Karpas-422 (cell line): ENCODE measurements around the gene CHAT. TPM values are rescaled to one million over a fixed set of nuclear protein-coding genes. Genes with fewer than 3 reads are reported as not detected.

Experiments
- DNase-seq: peaks from one replicate; pipeline ENCODE4 v3.0.0-alpha.2; 2015
- H2AFZ ChIP-seq: fragments of 200-600 bp; sonication (generic); 2 replicates; pipeline ENCODE4 v1.6.1; 2014; ENCODE audit warnings: antibody characterized with exemption, low read length, mixed read lengths
- H3K27ac ChIP-seq: fragments of 200-600 bp; sonication (generic); 2 replicates; pipeline ENCODE4 v1.5.1; 2014; ENCODE audit warnings: mild to moderate bottlenecking, low read length, moderate library complexity
- H3K27me3 ChIP-seq: fragments of 200-600 bp; sonication (generic); 2 replicates; pipeline ENCODE4 v1.6.1; 2014; ENCODE audit warnings: low read length, mixed read lengths
- H3K36me3 ChIP-seq: fragments of 200-600 bp; sonication (generic); 2 replicates; pipeline ENCODE4 v1.6.1; 2014; ENCODE audit warnings: low read length, mixed read lengths; ENCODE audit not compliant: insufficient read depth
- H3K4me1 ChIP-seq: fragments of 200-600 bp; sonication (generic); 2 replicates; pipeline ENCODE4 v1.6.1; 2014; ENCODE audit warnings: mild to moderate bottlenecking, low read length, mixed read lengths
- H3K4me2 ChIP-seq: fragments of 200-600 bp; sonication (generic); 2 replicates; pipeline ENCODE4 v1.6.1; 2014; ENCODE audit warnings: low read length, low read depth, mild to moderate bottlenecking; ENCODE audit not compliant: poor library complexity, severe bottlenecking
- H3K4me3 ChIP-seq: fragments of 200-600 bp; sonication (generic); 2 replicates; pipeline ENCODE4 v1.5.1; 2014; ENCODE audit warnings: mild to moderate bottlenecking, antibody characterized with exemption, low read length, mixed read lengths
- H3K79me2 ChIP-seq: fragments of 200-600 bp; sonication (generic); 2 replicates; pipeline ENCODE4 v1.6.1; 2014; ENCODE audit warnings: mild to moderate bottlenecking, low read length, mixed read lengths
- H3K9ac ChIP-seq: fragments of 200-600 bp; sonication (generic); 2 replicates; pipeline ENCODE4 v1.6.0; 2014; ENCODE audit warnings: low read length
- H3K9me2 ChIP-seq: fragments of 200-600 bp; sonication (generic), shearing (Covaris generic); replicated peaks from 2 replicates; pipeline ENCODE4 v1.6.0; 2014; ENCODE audit warnings: mild to moderate bottlenecking, low read length, moderate library complexity; ENCODE audit not compliant: insufficient read depth
- H3K9me3 ChIP-seq: fragments of 300-700, 200-600 bp; sonication (generic); 2 replicates; pipeline ENCODE4 v1.6.1; 2014; ENCODE audit warnings: low read length, mixed read lengths
- H4K20me1 ChIP-seq: fragments of 200-600 bp; sonication (generic); 2 replicates; pipeline ENCODE4 v1.6.1; 2014; ENCODE audit warnings: mild to moderate bottlenecking, antibody characterized with exemption, low read length, low read depth; ENCODE audit not compliant: insufficient read depth
- total RNA-seq: library from RNA; depleted of rRNA; stranded (reverse); fragments of >200 nt; shearing (Covaris generic); gene quantifications from 2 replicates; pipeline ENCODE4 v1.2.3, GENCODE V29; 2014; ENCODE audit warnings: low replicate concordance; rRNA removed

CHAT gene
- not detected in 2 replicates for total RNA-seq

DNA sequence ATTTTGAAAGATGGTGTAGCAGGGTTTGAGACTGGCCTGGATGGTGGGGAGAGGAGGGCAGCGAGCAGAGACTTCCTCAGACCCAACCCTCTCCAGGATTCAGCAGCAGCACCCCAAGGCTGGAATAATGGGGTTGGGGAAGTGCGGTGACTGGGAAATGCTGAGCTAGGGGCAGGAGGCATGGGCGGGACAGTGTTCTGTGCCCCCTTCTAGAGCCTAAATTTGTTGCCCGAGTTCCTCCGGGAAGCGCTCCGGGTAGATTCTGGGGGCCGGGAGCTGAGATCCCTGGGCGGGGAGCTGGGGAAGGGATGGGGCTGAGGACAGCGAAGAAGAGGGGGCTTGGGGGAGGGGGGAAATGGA, at the start of gene CHAT:
CHAT (plus strand) TSS at position 156 of the 360 bp plus-strand sequence; CDS start at position 309, 153 bp downstream.
- Histone ChIP-seq H3K27ac (no peak within 1 kb of the TSS), H3K9me2 (no peaks in the 10 kb centered on the region), H3K4me2 (no peak within 1 kb of the TSS), H4K20me1 (no peaks in the 10 kb centered on the region), H3K4me3 (no peak within 1 kb of the TSS), H3K4me1 (no peaks in the 10 kb centered on the region), H3K79me2 (no peaks in the 10 kb centered on the region), H3K9ac (no peak within 1 kb of the TSS), H3K9me3 (no peaks in the 10 kb centered on the region), H3K36me3 (no peaks in the 10 kb centered on the region), H2AFZ (no peak within 1 kb of the TSS), H3K27me3 (no peaks in the 10 kb centered on the region)
- no peak for DNase-seq

DNA sequence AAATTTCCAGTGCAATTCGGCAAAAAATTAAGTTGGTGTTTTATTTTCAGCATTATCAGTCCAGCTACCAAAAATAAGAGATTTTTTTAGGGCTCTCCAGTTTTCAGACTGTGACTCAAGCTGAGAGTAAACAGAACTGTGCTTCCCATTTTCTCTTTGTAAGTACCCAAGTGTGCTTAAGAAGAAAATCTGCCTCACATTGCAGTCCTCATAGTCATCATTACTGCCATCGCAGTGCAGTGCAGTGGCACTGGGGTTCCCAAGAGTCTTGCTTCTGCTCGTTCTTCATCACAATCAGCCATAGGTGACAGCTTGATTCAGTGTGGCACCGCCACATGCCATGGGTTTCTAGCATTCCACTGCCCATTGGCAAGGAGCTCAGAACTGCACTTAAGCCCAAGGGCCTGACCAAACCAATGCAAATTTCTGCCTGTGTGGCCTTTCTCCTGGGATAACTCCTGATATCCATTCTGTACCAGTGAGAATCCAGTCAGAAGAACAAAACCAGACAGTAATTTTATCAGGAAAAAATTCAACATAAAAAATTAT, 49.3 kb upstream of the CHAT start:
- Histone ChIP-seq H4K20me1 (no peaks in the 10 kb centered on the region), H3K4me1 (peaks cover 3% of the 10 kb centered on the region), H3K36me3 (no peaks in the 10 kb centered on the region), H3K4me2 (no peak overlapping the region), H3K4me3 (no peak overlapping the region), H3K9ac (no peak overlapping the region), H3K79me2 (no peaks in the 10 kb centered on the region), H3K27me3 (no peaks in the 10 kb centered on the region), H3K27ac (no peak overlapping the region), H2AFZ (no peak overlapping the region), H3K9me3 (no peaks in the 10 kb centered on the region), H3K9me2 (no peaks in the 10 kb centered on the region)
- no peak for DNase-seq

DNA sequence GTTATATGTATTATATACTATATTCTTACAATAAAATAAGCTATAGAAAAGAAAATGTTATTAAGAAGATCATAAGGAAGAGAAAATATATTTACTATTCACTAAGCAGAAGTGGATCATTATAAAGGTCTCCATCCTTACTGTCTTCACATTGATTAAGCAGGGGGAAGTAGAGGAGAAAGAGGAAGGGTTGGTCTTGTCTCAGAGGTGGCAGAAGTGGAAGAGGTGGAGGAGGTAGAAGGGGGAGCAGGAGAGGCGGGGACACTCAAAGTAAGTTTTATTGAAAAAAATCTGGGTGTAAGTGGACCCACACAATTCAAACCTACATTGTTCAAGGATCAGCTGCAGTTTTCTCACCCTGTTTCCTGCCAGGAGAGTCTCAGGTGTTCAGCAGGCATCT, 46.0 kb upstream of the CHAT start:
- Histone ChIP-seq H3K9ac (no peak overlapping the region), H4K20me1 (no peaks in the 10 kb centered on the region), H3K4me1 (peaks cover under 1% of the 10 kb centered on the region; the same call in 1 of the 2 replicates), H3K36me3 (no peaks in the 10 kb centered on the region), H3K27ac (no peak overlapping the region), H3K4me2 (no peak overlapping the region), H3K79me2 (no peaks in the 10 kb centered on the region), H3K9me2 (no peaks in the 10 kb centered on the region), H3K9me3 (no peaks in the 10 kb centered on the region), H3K27me3 (0 out of 2 replicates have a peak, but pooled peaks cover 3% of the 10 kb centered on the region), H3K4me3 (no peak overlapping the region), H2AFZ (no peak overlapping the region)
- DNase-seq: no peak

DNA sequence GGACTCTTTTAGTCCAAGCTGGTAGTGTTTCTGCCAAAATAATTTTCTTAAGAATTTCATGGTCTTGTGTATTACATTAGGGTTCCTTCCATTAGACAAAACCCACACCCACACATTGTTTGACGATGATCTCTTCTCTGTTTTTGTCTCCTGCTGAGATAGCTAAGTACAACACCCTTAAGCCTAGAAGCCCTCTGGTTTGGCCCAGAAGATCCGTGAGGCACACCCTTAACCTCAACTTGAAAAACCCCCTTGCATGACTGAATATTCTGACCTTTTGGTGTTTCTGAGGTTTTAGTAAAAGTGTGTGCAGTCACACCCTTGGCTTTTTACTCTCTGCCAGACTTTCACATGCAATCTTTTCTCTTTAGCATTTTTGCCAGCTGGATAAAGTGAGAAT, 45.6 kb upstream of the CHAT start:
- no peak overlapping the region for H3K4me2 ChIP-seq
- DNase-seq: no peak
- no peak overlapping the region for H3K27ac ChIP-seq

DNA sequence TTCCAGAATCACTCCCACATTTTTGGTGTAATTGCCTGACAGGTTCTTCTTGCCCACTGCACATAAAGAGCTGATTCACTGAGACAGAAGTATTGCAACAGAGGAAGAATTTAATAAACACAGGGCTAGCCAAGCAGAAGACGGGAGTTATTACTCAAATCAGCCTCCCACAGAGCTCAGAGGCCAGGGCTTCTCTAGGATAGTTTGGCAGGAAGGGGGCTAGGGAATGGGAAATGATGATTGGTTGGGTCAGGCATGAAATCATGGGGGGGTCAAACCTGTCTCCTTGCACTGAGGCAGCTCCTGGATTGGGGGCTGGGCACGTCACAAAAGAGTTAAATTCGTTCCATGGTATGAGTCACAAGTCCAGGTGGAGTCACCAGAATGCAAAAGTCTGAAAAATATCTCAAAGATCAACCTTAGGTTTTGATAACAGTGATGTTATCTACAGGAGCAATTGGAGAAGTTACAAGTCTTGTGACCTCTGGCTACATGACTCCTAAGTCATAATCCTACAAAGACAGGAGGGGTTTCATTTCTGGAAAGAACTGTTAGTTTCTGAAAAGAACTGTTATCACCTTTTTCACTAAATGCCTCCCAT, 44.7 kb upstream of the CHAT start:
- no peak for DNase-seq
- H3K4me1 ChIP-seq: peaks cover 7% of the 10 kb centered on the region; the same call in 1 of the 2 replicates
- 0 out of 2 replicates have a peak, but pooled peaks cover 3% of the 10 kb centered on the region for H3K27me3 ChIP-seq
- H3K4me3 ChIP-seq: no peak overlapping the region
- H4K20me1 ChIP-seq: no peaks in the 10 kb centered on the region
- H3K79me2 ChIP-seq: no peaks in the 10 kb centered on the region
- no peak overlapping the region for H3K9ac ChIP-seq
- no peaks in the 10 kb centered on the region for H3K9me3 ChIP-seq
- H3K36me3 ChIP-seq: no peaks in the 10 kb centered on the region
- no peaks in the 10 kb centered on the region for H3K9me2 ChIP-seq
- H3K4me2 ChIP-seq: no peak overlapping the region
- H3K27ac ChIP-seq: no peak overlapping the region
- no peak overlapping the region for H2AFZ ChIP-seq

More for the DNA sequence above, 45.6 kb upstream of the CHAT start:
- Histone ChIP-seq H3K9ac (no peak overlapping the region), H3K79me2 (no peaks in the 10 kb centered on the region), H3K36me3 (no peaks in the 10 kb centered on the region), H4K20me1 (no peaks in the 10 kb centered on the region), H2AFZ (no peak overlapping the region), H3K9me3 (no peaks in the 10 kb centered on the region), H3K4me3 (no peak overlapping the region), H3K27me3 (0 out of 2 replicates have a peak, but pooled peaks cover 3% of the 10 kb centered on the region), H3K9me2 (no peaks in the 10 kb centered on the region), H3K4me1 (peaks cover 4% of the 10 kb centered on the region; the same call in 1 of the 2 replicates)

DNA sequence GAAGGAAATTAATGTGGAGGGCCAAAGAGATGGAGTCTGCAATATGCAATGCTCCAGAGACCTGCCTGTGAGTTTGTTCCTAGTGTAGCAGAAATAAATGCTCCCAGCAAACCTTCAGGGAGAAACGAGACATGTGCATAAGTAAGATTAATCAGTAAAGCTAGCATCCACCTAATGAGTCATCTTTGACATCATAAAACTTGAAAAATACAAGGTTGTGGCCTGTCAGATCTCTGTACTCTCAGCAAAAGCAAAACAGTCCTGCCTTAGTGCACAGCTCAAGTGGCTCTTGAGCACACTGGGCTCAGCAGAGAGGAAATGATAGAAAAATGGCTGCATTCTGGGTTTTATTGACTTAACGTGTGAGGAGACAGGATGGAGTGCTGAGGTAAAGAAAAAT, 42.4 kb upstream of the CHAT start:
- no peaks in the 10 kb centered on the region for H3K9me3 ChIP-seq
- H4K20me1 ChIP-seq: no peaks in the 10 kb centered on the region
- no peak overlapping the region for H3K9ac ChIP-seq
- no peaks in the 10 kb centered on the region for H3K79me2 ChIP-seq
- H2AFZ ChIP-seq: no peak overlapping the region
- H3K4me1 ChIP-seq: peaks cover 7% of the 10 kb centered on the region; the same call in 1 of the 2 replicates
- H3K4me3 ChIP-seq: no peak overlapping the region
- H3K9me2 ChIP-seq: no peaks in the 10 kb centered on the region
- 0 out of 2 replicates have a peak, but pooled peaks cover 3% of the 10 kb centered on the region for H3K27me3 ChIP-seq
- H3K4me2 ChIP-seq: no peak overlapping the region
- H3K27ac ChIP-seq: no peak overlapping the region
- no peaks in the 10 kb centered on the region for H3K36me3 ChIP-seq
- DNase-seq: no peak

DNA sequence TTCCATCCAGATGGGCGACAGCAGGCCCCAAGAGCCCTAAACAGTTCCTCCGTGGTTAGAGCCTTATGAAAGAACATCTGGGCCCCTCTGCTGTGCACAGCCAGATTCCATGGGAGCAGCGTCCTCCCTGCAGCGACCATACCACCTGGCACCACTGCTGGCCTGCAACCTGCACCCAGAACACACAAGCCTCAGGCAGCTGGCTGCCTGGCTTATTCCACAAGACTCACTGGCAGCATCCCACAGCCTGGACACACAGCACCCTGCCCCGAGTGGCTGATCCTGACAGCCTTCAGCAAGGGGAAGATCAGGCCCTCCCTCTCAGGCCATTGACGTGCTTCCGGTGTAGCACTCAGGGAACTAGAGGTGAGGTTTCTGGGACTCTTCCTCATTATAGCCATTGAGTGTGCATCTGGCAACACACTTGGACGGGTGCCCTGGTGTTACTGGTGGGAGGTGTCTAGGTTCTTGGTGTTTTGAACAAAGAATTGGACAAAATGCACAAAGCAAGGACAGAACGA, 41.2 kb upstream of the CHAT start:
- H3K9ac ChIP-seq: no peak overlapping the region
- 0 out of 2 replicates have a peak, but pooled peaks cover 3% of the 10 kb centered on the region for H3K27me3 ChIP-seq
- no peaks in the 10 kb centered on the region for H3K9me3 ChIP-seq
- no peak overlapping the region for H2AFZ ChIP-seq
- no peak overlapping the region for H3K27ac ChIP-seq
- no peaks in the 10 kb centered on the region for H3K9me2 ChIP-seq
- peaks cover 7% of the 10 kb centered on the region; the same call in 1 of the 2 replicates for H3K4me1 ChIP-seq
- no peak overlapping the region for H3K4me2 ChIP-seq
- H4K20me1 ChIP-seq: no peaks in the 10 kb centered on the region
- 0 out of 2 replicates have a peak overlapping the region, but pooled peaks have one; percentile 2 for H3K4me3 ChIP-seq
- no peaks in the 10 kb centered on the region for H3K36me3 ChIP-seq
- DNase-seq: no peak
- no peaks in the 10 kb centered on the region for H3K79me2 ChIP-seq

DNA sequence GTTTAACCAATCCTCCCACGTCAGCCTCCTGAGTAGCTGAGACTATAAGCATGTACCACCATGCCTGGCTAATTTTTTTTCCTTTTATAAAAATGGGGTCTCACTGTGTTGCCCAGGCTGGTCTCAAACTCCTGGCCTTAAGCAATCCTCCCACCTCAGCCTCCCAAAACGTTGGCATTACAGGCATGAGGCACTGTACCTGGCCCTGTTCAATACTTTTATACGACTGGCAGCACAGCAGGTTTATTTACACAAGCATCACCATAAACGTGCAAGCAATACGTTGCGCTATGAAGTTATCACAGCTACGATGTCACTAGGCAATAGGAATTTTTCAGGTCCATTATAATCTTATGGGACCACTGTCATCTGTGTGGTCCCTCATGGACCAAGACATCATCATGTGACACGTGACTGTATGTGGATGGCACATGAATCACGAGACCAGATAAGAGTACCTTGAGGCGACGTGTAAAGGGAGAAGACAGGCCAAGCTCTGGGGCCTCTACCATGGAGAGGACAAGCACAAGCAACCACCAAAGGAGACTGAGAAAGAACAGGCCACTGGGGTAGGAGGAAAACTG, 38.3 kb upstream of the CHAT start:
- no peak overlapping the region for H3K4me2 ChIP-seq
- H3K27ac ChIP-seq: no peak overlapping the region
- no peaks in the 10 kb centered on the region for H3K9me3 ChIP-seq
- no peaks in the 10 kb centered on the region for H3K9me2 ChIP-seq
- H3K27me3 ChIP-seq: no peaks in the 10 kb centered on the region
- no peaks in the 10 kb centered on the region for H4K20me1 ChIP-seq
- no peaks in the 10 kb centered on the region for H3K79me2 ChIP-seq
- DNase-seq: no peak
- H3K9ac ChIP-seq: no peak overlapping the region
- H3K4me1 ChIP-seq: peaks cover 7% of the 10 kb centered on the region; the same call in 1 of the 2 replicates
- no peaks in the 10 kb centered on the region for H3K36me3 ChIP-seq
- no peak overlapping the region for H2AFZ ChIP-seq
- no peak overlapping the region for H3K4me3 ChIP-seq
